ENCODE measurements around the gene IGF2R. TPM values are rescaled to one million over a fixed set of nuclear protein-coding genes. Genes with fewer than 3 reads are reported as not detected.

Gene IGF2R
- polyA plus RNA-seq, 1 donor (not counting 4 experiments of a cell fraction or from before 2014, with no cell fraction given), result 40.9 TPM

GRCh38 chr6:160004419-160005175 lies 35.7 kb downstream of the IGF2R start:
- Histone ChIP-seq H4K20me1 (ENCODE audit: control insufficient read depth, extremely low read depth, insufficient read depth, low read length) (peaks cover 7% of the 10 kb centered on the region), H3K9me3 (ENCODE audit: control insufficient read depth, low read depth, low read length) (no peaks in the 10 kb centered on the region), H3K27ac (ENCODE audit: control insufficient read depth, insufficient read depth, low read length) (no peak overlapping the region), H3K9ac (ENCODE audit: control insufficient read depth, extremely low read depth, insufficient read depth, low read length) (no peak overlapping the region), H3K27me3 (ENCODE audit: control insufficient read depth, extremely low read depth, insufficient read depth, low read length) (no peaks in the 10 kb centered on the region), H3K4me2 (ENCODE audit: control insufficient read depth, extremely low read depth, insufficient read depth, low read depth, low read length) (no peak overlapping the region), H3K4me3 (ENCODE audit: control insufficient read depth in 2 of 3, extremely low read depth in 1 of 3, insufficient read depth in 2 of 3, low read depth in 1 of 3, low read length in 3 of 3) (no peak overlapping the region), H3K4me1 (ENCODE audit: control insufficient read depth, extremely low read depth, insufficient read depth, low read length) (peaks cover 15% of the 10 kb centered on the region), H3K36me3 (ENCODE audit: control insufficient read depth in 2 of 2, extremely low read depth in 1 of 2, insufficient read depth in 2 of 2, low read length in 2 of 2) (peaks cover 1 to 8% of the 10 kb centered on the region in 2 experiments), H2AFZ (ENCODE audit: control insufficient read depth, low read length) (no peak overlapping the region), H3K79me2 (ENCODE audit: control insufficient read depth, insufficient read depth, low read length) (peaks cover 80% of the 10 kb centered on the region), H3K9me1 (ENCODE audit: control insufficient read depth, extremely low read depth, insufficient read depth, low read length) (no peaks in the 10 kb centered on the region)
- DNase-seq (ENCODE audit: low read depth, low spot score) (no peak), FAIRE-seq (no peak)
- TF ChIP-seq EZH2 (IDR thresholded peaks at IDR 0.05; ENCODE audit: low read length) (no peak), CTCF (optimal IDR thresholded peaks at IDR 0.05 in 1 of 3, IDR thresholded peaks at IDR 0.05 in 1 of 3, conservative IDR thresholded peaks at IDR 0.05 in 1 of 3; ENCODE audit: extremely low read depth in 1 of 3, insufficient read depth in 2 of 3, low read length in 3 of 3) (no peak)
- dilution Hi-C loops (cut with MboI; ENCODE audit: extremely low pct_ligation_motif_present, low sequenced_read_pairs), result no loop called here

GRCh38 chr6:160005211-160005610 lies 36.3 kb downstream of the IGF2R start:
- Histone ChIP-seq H3K4me3 (ENCODE audit: control insufficient read depth in 2 of 3, extremely low read depth in 1 of 3, insufficient read depth in 2 of 3, low read depth in 1 of 3, low read length in 3 of 3) (no peak overlapping the region), H2AFZ (ENCODE audit: control insufficient read depth, low read length) (no peak overlapping the region), H3K79me2 (ENCODE audit: control insufficient read depth, insufficient read depth, low read length) (peaks cover 79% of the 10 kb centered on the region), H3K4me2 (ENCODE audit: control insufficient read depth, extremely low read depth, insufficient read depth, low read depth, low read length) (no peak overlapping the region), H3K36me3 (ENCODE audit: control insufficient read depth in 2 of 2, extremely low read depth in 1 of 2, insufficient read depth in 2 of 2, low read length in 2 of 2) (peaks cover 3 to 12% of the 10 kb centered on the region in 2 experiments), H3K27me3 (ENCODE audit: control insufficient read depth, extremely low read depth, insufficient read depth, low read length) (no peaks in the 10 kb centered on the region), H4K20me1 (ENCODE audit: control insufficient read depth, extremely low read depth, insufficient read depth, low read length) (peaks cover 7% of the 10 kb centered on the region), H3K9me3 (ENCODE audit: control insufficient read depth, low read depth, low read length) (no peaks in the 10 kb centered on the region), H3K4me1 (ENCODE audit: control insufficient read depth, extremely low read depth, insufficient read depth, low read length) (peaks cover 9% of the 10 kb centered on the region), H3K9me1 (ENCODE audit: control insufficient read depth, extremely low read depth, insufficient read depth, low read length) (no peaks in the 10 kb centered on the region), H3K9ac (ENCODE audit: control insufficient read depth, extremely low read depth, insufficient read depth, low read length) (no peak overlapping the region), H3K27ac (ENCODE audit: control insufficient read depth, insufficient read depth, low read length) (no peak overlapping the region)
- FAIRE-seq (no peak), DNase-seq (ENCODE audit: low read depth, low spot score) (no peak)
- dilution Hi-C loops (cut with MboI; ENCODE audit: extremely low pct_ligation_motif_present, low sequenced_read_pairs), result no loop called here
- TF ChIP-seq CTCF (optimal IDR thresholded peaks at IDR 0.05 in 1 of 3, IDR thresholded peaks at IDR 0.05 in 1 of 3, conservative IDR thresholded peaks at IDR 0.05 in 1 of 3; ENCODE audit: extremely low read depth in 1 of 3, insufficient read depth in 2 of 3, low read length in 3 of 3), result no peak
- TF ChIP-seq EZH2 (IDR thresholded peaks at IDR 0.05; ENCODE audit: low read length), result no peak

All from keratinocyte (primary cell).